NCI-H748 treated with DMSO at 0.1 percent for 48 hours (cell line): Measurements from ENCODE around the gene CENPK.
"Not testable (repeated sequence)": the region's sequence is repeated elsewhere in the genome, so short reads cannot be mapped to it uniquely, and the experiment has no call there.

Source experiments
- DNase-seq: peaks from one replicate; lab custom pipeline; 2025; lab: John Stamatoyannopoulos, UW

CENPK gene

DNA sequence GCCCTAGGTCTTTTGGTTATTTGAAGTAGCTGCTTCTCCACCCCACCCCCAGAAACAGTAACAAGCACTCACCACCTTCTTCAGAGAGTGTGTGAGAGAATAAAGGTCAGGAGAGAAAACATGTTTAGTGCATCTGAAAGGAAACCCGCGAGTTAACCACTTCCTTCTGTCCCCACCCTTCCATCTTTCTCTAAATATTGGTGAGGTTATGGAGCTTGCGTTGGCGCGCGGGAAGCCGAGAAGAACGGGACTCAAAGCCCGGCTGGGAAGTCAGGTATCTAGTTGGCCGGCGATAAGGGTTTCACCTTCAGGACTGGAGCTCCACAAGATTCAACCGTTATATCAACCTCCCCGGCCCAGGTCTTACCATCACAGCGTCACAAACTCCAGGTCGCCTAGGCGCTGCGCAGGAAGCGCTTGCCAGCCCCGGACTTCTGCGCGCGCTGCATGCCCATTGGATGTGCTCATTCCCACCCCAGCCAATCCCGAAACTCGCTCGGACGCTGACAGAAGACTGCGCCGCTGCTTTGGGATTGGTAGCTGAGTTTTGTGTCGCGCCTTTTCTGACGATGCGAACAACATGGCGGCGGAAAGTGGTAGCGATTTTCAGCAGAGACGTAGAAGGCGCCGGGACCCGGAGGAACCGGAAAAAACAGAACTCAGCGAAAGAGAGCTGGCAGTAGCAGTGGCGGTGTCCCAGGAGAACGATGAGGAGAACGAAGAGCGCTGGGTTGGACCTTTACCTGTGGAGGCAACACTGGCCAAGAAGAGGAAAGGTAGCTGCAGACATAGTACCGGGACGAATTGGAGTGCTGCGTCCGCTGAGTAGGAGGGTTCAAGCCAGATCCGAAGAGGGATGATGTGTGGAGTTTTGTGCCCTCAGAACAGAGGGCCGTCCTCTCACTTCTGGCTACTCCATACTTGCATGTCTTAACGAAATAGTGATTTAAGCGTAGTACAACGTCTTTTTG is at the start of gene CENPK, which contains the start of gene PPWD1:
Gene CENPK, minus strand, starts transcription at position 438 of the 971 bp plus-strand sequence. CDS start 8,261 bp downstream, outside the sequence.
Gene PPWD1, plus strand, starts transcription at position 566 of the 971 bp plus-strand sequence. Its CDS starts 15 bp downstream, at position 581.
- DNase-seq = peak; percentile 89

DNA sequence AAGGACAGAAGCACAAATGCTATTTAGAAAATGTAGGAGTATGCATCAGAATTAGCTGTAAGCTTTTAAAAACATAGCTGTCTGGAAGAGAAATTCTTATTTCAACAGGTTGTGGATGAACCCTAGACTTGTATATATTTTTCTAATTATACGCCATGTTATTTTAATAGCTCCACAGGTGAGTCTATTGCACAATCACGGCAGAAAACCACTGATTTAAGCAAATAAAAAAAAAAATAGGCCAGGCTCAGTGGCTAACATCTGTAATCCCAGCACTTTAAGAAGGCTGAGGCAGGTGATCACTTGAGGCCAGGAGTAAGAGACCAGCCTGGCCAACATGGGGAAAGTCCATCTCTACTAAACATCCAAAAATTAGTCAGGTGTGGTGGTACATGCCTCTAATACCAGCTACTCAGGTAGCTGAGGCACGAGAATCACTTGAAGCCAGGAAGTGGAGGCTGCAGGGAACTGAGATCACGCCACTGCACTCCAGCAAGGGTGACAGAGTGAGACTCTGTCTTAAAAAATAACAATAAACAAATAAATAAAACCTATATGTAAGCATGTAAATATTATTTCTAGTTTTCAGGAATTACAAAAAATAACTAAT is 49.4 kb upstream of the CENPK start:
- DNase-seq = no peak

- DNase-seq = no peak
Measured at GRCh38 chr5:65611524-65611923, 48.6 kb upstream of the CENPK start.

DNA sequence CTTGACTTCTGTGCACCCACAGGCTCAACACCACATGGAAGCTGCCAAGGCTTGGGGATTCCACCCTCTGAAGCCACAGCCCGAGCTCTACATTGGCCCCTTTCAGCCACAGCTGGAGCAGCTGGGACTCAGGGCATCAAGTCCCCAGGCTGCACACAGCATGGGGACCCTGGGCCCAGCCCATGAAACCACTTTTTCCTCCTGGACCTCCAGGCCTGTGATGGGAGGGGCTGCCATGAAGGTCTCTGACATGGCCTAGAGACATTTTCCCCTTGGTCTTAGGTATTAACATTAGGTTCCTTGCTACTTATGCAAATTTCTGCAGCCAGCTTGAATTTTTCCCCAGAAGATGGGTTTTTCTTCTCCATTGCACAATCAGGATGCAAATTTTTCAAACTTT is 38.8 kb upstream of the CENPK start:
- DNase-seq = not testable (repeated sequence)

DNA sequence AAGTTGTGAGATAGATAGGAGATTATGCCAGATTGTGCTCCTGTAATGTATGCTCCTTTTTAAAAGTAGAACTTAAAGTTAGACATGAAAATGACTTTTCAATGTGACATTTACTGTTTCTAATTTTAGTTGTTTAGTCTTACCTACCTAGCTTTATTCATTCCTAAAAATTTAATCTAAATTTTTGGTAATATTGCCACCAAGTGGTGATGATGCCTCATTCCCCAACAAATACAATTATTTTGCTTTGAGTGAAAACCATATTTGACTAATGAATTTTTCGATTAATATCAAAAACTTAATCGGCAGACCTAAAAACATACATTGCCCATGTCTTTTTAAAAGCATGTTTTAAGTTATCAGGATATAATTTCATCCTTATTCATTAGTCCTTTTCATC is 25.7 kb upstream of the CENPK start:
- no peak for DNase-seq

GRCh38 chr5:65577141-65577540 is 14.2 kb upstream of the CENPK start:
- DNase-seq = no peak

DNA sequence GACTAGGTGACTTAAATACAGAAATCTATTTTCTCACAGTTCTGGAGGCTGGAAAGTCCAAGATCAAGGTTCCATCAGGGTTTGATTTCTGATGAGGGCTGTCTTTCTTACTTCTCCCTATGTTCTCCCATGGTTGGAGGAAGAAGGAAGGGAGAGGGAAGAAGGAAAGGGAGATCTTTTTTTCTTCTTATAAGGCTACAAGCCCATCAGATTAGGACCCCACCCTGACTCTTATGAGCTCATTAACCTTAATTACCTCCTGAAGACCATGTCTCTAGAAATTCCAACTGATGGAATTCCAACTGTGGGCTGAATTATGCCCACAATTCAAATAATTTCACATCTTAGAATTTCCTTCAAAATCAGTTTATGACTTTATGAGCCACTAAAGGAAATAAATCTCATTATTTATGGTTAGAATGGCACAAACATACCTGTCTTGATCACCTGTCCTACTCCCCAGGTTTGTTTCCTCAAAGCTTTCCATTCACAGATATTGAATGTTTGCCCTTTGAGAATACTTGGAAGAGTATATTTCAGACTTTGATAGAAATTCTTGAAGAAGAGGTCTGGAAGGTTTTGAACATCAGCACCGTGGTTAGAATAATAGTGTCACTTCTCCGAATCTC is 7.7 kb upstream of the CENPK start:
- DNase-seq = no peak

DNA sequence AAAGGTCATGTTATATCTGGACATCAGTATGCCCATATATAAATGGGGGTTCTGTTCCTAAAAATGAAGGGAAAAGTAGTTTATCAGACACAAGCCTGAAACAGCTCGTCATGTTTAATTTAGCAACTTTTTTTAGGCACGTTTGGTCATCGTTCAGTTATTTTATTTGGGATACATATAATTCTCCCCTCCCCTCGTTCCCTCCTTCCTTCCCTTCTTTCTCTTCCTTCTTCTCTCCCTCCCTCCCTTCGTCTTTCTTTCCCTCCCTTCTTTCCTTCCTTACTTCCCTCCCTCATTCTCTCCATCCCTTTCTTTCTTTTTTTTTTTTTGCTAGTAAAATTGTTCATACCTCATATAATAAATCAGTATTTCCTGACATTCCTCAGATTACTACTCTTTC is 3.5 kb upstream of the CENPK start:
- DNase-seq = no peak

DNA sequence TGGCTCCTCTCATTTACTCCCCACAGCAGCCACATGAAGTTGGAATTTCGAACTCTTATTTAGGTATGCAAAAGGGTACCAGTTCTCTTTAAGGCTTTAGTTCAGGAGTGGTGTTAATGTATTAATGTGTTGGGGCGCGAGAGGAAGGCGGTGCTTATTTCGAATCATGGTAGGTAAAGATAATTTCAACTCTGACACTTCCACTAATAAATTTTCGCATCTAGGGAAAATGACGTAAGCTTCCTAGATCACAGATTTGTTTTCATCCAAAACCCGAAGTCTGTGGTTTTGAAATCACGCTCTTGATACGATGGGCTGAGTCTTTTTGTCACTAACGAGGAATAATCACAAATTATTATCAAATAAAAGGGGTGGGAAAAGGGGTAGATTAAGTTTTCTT is 809 bp upstream of the CENPK start:
- DNase-seq = no peak

DNA sequence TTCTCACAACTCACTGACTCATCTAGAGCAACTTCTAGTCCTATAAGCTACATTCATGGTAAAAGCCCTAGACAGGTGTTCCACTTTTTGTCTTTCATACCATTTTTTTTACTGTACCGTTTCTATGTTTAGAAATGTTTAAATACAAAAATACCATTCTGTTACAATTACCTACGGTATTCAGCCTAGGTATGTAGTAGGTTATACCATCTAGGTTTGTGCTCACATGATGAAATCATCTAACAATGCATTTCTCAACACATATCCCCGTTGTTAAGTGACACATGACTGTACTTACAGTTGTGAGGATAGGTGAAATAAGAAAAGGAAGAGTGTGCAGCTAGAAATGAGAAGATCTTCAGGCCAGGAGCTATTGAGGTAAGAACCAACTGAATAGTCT is 6.2 kb downstream of the CENPK start:
- no peak for DNase-seq

DNA sequence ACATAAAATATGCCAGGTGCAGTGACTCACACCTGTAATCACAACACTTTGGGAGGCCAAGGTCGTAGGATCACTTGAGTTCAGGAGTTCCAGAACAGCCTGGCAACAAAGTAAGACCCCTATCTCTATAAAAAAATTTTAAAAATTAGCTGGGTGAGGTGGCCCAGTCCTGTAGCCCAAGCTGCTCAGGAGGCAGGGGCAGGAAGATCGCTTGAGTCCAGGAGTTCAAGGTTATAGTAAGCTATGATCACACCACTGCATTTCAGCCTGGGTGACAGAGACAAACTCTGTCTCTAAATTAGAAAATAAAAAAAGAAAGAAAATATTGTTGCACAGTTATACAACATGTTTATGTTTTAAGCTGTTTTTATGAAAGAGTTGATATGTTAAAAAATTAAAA is 6.8 kb downstream of the CENPK start:
- DNase-seq = no peak

- no peak for DNase-seq
Measured at GRCh38 chr5:65555287-65555686, 7.7 kb downstream of the CENPK start.

- no peak for DNase-seq
Measured at GRCh38 chr5:65553941-65554340, 9.0 kb downstream of the CENPK start.

- DNase-seq = no peak
Measured at GRCh38 chr5:65548281-65548680, 14.7 kb downstream of the CENPK start.

DNA sequence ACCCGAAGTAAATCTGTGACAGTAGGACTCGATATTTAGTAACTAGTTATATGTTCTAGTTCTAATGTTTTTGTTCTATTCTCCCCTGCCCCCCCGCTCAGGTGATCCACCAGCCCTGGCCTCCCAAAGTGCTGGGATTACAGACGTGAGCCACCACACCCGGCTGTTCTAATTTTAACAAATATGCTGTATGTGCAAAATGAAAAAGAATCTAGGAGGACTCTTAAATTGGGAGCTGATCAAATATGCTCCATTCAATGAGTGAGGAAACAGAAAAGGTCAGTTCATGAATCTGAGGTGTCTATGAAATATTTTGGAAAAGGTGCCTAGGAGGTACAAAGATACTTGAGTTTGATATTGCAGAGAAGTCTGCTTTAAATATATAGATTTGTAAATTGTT is 16.8 kb downstream of the CENPK start:
- DNase-seq = no peak

GRCh38 chr5:65544473-65544872 is 18.5 kb downstream of the CENPK start:
- DNase-seq = no peak

GRCh38 chr5:65539827-65540226 is 23.1 kb downstream of the CENPK start:
- no peak for DNase-seq

- DNase-seq = no peak
Measured at GRCh38 chr5:65535529-65535987, 27.4 kb downstream of the CENPK start.

- DNase-seq = no peak
Measured at GRCh38 chr5:65530904-65531303, 32.1 kb downstream of the CENPK start.

DNA sequence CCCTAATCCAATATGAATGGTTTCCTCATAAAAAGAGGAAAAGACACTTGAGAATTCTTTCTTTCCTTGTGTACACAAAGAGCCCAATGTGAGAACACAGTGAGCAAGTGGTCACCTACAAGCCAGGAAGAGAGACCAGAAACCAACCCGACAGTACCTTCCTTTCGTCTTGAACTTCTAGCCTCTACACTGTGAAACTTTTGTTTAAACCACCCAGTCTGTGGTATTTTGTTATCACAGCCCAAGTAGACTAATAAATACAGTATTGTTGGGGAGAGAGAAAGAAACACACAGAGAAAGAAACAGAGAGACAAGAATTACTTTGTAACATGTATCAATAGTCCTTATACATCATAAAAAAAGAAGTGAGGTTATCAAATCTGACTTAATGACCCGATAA is 37.2 kb downstream of the CENPK start:
- no peak for DNase-seq

DNA sequence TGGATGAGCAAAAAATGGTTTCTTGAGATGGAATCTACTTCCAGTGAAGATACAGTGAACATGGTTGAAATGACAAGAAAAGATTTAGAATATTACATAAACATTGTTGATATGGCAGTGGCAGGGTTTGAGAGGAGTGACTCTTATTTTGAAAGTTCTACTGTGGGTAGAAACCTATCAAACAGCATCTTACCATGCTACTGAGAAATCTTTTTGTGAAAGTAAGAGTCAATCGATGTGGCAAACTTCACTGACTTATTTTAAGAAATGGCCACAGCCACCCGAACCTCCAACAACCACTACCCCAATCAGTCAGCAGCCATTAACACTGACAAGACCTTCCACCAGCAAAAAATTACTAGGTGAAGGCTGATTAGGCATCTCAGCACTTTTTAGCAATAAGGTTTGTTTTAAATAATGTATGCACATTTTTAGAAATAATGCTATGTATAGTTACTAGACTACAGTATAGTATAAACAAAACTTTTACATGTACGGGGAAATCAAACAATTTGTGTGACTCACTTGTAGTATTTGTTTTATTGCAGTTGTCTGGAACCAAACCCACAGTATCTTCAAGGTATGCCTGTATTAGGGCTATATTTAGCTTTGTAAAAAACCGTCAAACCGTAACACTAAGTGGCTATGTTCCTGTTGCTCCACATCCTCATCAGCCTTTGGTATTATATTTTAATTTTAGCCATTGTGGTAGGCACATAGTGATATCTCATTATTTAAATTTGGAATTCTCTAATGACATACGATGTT is 50.6 kb downstream of the CENPK start:
- DNase-seq = no peak

DNA sequence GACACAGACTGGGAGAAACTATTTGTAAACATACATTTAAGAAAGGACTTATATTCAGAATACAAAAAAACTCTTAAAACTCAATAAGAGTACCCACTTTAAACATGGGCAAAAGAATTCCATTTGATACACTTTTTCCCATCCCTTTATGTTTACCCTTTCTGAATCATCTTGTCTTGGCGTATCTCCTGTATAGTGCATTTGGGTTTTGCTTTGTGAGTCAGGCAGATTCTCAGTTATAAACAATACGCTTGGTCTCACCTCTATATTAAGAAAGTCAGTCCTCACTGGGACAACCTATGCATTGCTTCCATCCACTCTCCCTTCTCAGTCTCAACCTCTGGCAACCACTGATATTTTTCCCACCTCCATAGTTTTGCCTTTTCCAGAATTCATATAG is 54.0 kb downstream of the CENPK start:
- DNase-seq = no peak
